Right lobe of liver (tissue), 6 donors: ENCODE results near the gene SP140. TPM values are rescaled to one million over a fixed set of nuclear protein-coding genes. Genes with fewer than 3 reads are reported as not detected.

Experiments used
- ATAC-seq, 4 donors: fragments of 200-7000 bp; cut with Tn5 transposase; one replicate each; pipeline ENCODE4 v1.9.1; 2020; ENCODE audit warnings: mild to moderate bottlenecking in 4 of 4, moderate library complexity in 4 of 4
- DNase-seq, 3 donors: peaks; one replicate each; pipeline ENCODE4 v3.0.0-alpha.2; 2020
- H3K27ac ChIP-seq, 3 donors: fragments of 200-600 bp; one replicate each; pipeline ENCODE4 v1.8.0; 2022
- H3K27me3 ChIP-seq, 2 donors: fragments of 200-600 bp; one replicate each; pipeline ENCODE4 v1.8.0; 2022
- H3K36me3 ChIP-seq, 4 donors: fragments of 200-600 bp; sonication (generic) in 1 of 4; one replicate each; pipeline versions ENCODE4 v1.5.1 to v1.8.0; 2017 to 2022; ENCODE audit warnings: control low read depth in 1 of 4
- H3K4me1 ChIP-seq, 4 donors: fragments of 200-600 bp; sonication (generic) in 1 of 4; one replicate each; pipeline versions ENCODE4 v1.5.1 to v1.8.0; 2017 to 2022; ENCODE audit warnings: control low read depth in 1 of 4
- H3K4me3 ChIP-seq, 3 donors: fragments of 200-600 bp; one replicate each; pipeline ENCODE4 v1.8.0; 2022
- H3K9me3 ChIP-seq, 4 donors: fragments of 200-600 bp; sonication (generic) in 1 of 4; one replicate each; pipeline versions ENCODE4 v1.5.1 to v1.8.0; 2017 to 2022; ENCODE audit warnings: control low read depth in 1 of 4
- POLR2A ChIP-seq: fragments of 450-650 bp; IDR thresholded peaks from one replicate; pipeline ENCODE4 v1.6.1; 2017; ENCODE audit warnings: antibody characterized with exemption, mild to moderate bottlenecking
- whole genome bisulfite sequencing: methylation state at CpG from one replicate; pipeline ENCODE4 v1.1.6; 2018; ENCODE audit warnings: low coverage, low lambda C conversion rate; ENCODE audit not compliant: insufficient coverage; ENCODE audit errors: missing lambda C conversion rate; 5-methylcytosine and 5-hydroxymethylcytosine counted together
- intact Hi-C, 2 donors: fragments of 100-400 bp; cut with DNase I; formaldehyde crosslinking; loops; one replicate each; pipeline versions ENCODE4 v1.11.2 to v1.14.1; 2022
- long read RNA-seq: library from polyadenylated mRNA; unstranded; transcript quantifications from one replicate; pipeline ENCODE4 v2.0.0, GENCODE V29; 2019
- total RNA-seq, 6 experiments: library from RNA; depleted of rRNA in 2 of 6; stranded (reverse); fragments of >200 nt in 2 of 6; fragmentation: NEBNext Ultra II Directional in 3 of 6; extraction: Animal tissue kit (Norgen Biotek cat#: 25700) in 3 of 6; gene quantifications; one replicate each; pipeline versions ENCODE4 v1.1.0 to v1.2.4, GENCODE V29; 2016 to 2023
- TF ChIP-seq, protein P1 (sequence below), 4 donors: fragments of 200-600 bp in 3 of 4; fragments of 450-650 bp in 1 of 4; IDR thresholded peaks; one replicate each; pipeline versions ENCODE4 v1.5.1 to v1.8.0; 2016 to 2022; ENCODE audit warnings: antibody characterized with exemption in 4 of 4, mild to moderate bottlenecking in 2 of 4
- donor health status: DM: no; HTN: yes; CAD: no.
- donor health status: DM: no; HTN: no; CAD: no.
- donor health status: DM: no; HTN: no; CAD: no.
- donor health status: DM: no; HTN: yes; CAD: no.
- donor health status: DM: no; HTN: yes; CAD: no.

SP140 gene
- 1 to 10 TPM in 1 of 6 experiments, under 1 TPM in 4, not detected in 1; 0.43 to 1.2 (median 0.82) TPM for total RNA-seq
- long read RNA-seq, result 0 reads

DNA sequence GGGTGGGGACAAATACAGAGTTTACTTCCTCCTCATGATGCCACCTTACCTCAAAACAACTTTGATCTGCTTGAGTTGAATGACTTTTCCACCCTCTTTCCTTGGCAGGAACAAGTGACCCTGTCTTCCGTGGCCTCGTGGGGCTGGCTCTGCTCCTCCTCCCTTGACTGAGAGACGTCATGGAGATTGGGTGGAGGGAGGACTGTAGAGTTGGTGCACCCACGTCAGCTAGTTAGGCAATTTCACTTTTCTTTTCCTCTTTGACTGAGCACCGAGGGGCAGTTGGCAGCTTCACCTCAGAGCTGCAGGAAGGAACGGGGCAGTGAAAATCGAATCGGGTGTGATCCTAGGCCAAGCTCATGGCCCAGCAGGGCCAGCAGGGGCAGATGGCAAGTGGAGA, at the start of gene SP140:
Gene SP140, plus strand, starts transcription at position 251 of the 400 bp plus-strand sequence. Its CDS starts 109 bp downstream, at position 360.
- ATAC-seq, result peak; percentile 73 to 91 (median 86)
- TF ChIP-seq, protein P1, sequence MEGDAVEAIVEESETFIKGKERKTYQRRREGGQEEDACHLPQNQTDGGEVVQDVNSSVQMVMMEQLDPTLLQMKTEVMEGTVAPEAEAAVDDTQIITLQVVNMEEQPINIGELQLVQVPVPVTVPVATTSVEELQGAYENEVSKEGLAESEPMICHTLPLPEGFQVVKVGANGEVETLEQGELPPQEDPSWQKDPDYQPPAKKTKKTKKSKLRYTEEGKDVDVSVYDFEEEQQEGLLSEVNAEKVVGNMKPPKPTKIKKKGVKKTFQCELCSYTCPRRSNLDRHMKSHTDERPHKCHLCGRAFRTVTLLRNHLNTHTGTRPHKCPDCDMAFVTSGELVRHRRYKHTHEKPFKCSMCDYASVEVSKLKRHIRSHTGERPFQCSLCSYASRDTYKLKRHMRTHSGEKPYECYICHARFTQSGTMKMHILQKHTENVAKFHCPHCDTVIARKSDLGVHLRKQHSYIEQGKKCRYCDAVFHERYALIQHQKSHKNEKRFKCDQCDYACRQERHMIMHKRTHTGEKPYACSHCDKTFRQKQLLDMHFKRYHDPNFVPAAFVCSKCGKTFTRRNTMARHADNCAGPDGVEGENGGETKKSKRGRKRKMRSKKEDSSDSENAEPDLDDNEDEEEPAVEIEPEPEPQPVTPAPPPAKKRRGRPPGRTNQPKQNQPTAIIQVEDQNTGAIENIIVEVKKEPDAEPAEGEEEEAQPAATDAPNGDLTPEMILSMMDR (IDR thresholded peaks at IDR 0.05), result no peak
- peak; percentile 25 for TF ChIP-seq POLR2A
- DNase-seq, result peak in 2 of 3 donors; percentile 51 to 67
- intact Hi-C loops, result no loop called here
- Histone ChIP-seq H3K4me1 (no peaks in the 10 kb centered on the region), H3K27me3 (no peaks in the 10 kb centered on the region), H3K36me3 (no peaks in the 10 kb centered on the region), H3K4me3 (peak within 1 kb of the TSS in 1 of 3 donors; percentile 18), H3K9me3 (no peaks in the 10 kb centered on the region), H3K27ac (peak within 1 kb of the TSS in 1 of 3 donors; percentile 52)
- WGBS, result 50% methylated on average over 8 of the region's 8 CpGs

DNA sequence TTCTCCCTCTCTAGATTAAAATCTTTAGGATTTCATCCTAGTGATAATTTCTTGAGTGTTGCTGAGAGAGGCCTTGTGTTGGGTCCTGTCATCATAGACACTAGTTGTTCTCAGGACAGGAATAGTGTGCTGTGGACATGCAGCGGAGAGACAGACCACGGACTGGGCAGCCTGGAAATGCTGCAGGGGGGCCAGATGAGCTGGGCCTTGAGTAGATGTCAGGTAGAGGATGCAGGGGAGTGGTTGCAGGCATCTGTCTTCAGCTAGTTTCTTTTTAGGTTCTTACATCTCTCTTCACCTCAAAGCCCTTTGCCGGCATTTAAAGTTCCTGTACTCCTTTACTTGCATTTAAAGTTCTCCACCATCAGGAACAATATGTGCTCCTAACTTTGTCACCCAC, 48.5 kb upstream of the SP140 start:
- Histone ChIP-seq H3K27ac (no peak overlapping the region), H3K9me3 (no peaks in the 10 kb centered on the region), H3K4me3 (no peak overlapping the region), H3K4me1 (no peaks in the 10 kb centered on the region), H3K27me3 (no peaks in the 10 kb centered on the region), H3K36me3 (peaks cover 0 to 26% (median 3%) of the 10 kb centered on the region in 4 donors)
- TF ChIP-seq POLR2A, result no peak
- TF ChIP-seq, protein P1 (IDR thresholded peaks at IDR 0.05), result no peak
- DNase-seq (no peak), ATAC-seq (no peak)
- 75% methylated on average over 3 of the region's 3 CpGs for WGBS
- intact Hi-C loops, result no loop called here

DNA sequence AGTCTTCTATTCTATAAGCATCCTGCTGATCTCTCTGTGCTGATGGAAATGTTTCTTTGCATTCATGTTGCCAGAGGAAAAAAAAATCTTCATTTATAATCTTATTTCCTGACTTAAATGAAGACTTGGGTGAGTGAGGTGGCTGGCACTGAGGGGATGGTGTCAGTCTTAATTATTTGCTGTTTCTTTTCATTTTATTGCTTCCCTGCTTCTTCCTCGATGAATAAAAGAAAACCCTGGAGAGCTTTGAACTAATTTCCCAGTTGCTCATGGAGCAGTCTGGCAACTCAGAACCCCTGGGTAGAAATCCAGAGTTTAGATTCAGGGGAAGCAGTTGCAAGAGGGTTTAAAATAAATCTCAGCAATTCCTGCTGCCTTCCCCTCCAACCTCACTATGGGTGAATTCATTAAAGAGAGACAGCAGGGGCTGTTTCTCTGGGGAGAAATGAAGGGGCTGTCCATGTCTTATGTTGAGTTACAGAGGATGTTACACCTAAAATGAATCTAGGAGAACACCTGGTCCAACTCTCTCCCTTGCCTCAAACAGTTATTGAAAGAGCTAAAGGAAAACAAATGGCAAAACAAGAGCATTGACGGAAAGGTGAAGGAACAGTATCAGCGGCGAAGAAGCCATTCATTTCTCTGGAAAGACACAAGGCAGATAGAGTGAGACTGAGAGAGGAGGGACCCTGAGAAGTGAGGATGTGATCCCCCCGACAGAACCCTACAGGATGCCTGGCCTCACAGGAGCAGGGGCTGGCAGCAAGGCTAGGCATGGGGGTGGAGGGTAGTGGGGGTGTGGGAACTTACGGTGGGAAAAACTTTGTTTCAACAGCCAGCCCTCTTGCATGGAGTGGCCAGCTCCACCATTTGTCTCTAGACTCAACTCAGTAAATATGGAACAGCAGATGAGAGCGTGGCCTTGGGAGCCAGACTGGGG, 46.7 kb upstream of the SP140 start:
- no peaks in the 10 kb centered on the region for H3K9me3 ChIP-seq
- no peaks in the 10 kb centered on the region for H3K4me1 ChIP-seq
- H3K27me3 ChIP-seq, result no peaks in the 10 kb centered on the region
- TF ChIP-seq, protein P1 (IDR thresholded peaks at IDR 0.05), result no peak
- no peak for TF ChIP-seq POLR2A
- no peak overlapping the region for H3K4me3 ChIP-seq
- WGBS, result 100% methylated on average over 4 of the region's 7 CpGs
- ATAC-seq (no peak), DNase-seq (no peak)
- H3K27ac ChIP-seq, result no peak overlapping the region
- H3K36me3 ChIP-seq, result peaks cover 0 to 30% (median 3%) of the 10 kb centered on the region in 4 donors
- intact Hi-C loops, result no loop called here

DNA sequence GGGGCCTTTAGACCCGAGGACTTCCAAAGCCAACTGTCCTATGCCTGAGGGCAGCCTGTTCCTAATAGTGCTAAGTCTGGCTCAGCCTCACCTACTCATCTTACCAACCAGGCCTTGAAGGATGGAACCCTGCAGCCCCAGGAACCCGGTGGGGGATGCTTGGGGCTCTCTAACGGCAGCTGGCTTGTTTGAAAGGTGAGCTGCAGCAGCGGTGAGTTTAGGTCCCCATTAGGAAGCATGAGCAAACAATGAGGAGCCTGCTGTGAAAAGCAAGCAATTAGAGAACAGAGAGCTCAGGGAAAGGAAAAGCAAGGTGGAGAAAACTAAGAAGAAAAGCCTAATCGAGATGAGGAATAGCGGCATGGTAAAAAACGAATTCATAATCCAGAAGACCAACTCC, 45.6 kb upstream of the SP140 start:
- H3K4me1 ChIP-seq, result no peaks in the 10 kb centered on the region
- TF ChIP-seq POLR2A, result no peak
- TF ChIP-seq, protein P1 (IDR thresholded peaks at IDR 0.05), result no peak
- H3K27me3 ChIP-seq, result no peaks in the 10 kb centered on the region
- H3K36me3 ChIP-seq, result peaks cover 0 to 30% (median 3%) of the 10 kb centered on the region in 4 donors
- intact Hi-C loops, result no loop called here
- WGBS, result 96% methylated on average over 4 of the region's 7 CpGs
- no peak overlapping the region for H3K27ac ChIP-seq
- ATAC-seq (no peak), DNase-seq (no peak)
- H3K9me3 ChIP-seq, result no peaks in the 10 kb centered on the region
- no peak overlapping the region for H3K4me3 ChIP-seq
